NB4 (cell line): ENCODE measurements around the gene MBOAT7.

ENCODE experiments used
- DNase-seq: peaks from one replicate; pipeline ENCODE4 v3.0.0; 2010; ENCODE audit warnings: low read depth
- H3K4me3 ChIP-seq: one replicate; pipeline ENCODE4 v1.5.1; 2011; ENCODE audit warnings: mild to moderate bottlenecking, low read depth, low read length, moderate library complexity
- MAX ChIP-seq: IDR thresholded peaks from 2 replicates; pipeline ENCODE4 v1.6.1; 2011; ENCODE audit warnings: low read depth, low read length
- MYC ChIP-seq: IDR thresholded peaks from 2 replicates; pipeline ENCODE4 v1.6.1; 2011; ENCODE audit warnings: low read depth, low read length
- POLR2A ChIP-seq: IDR thresholded peaks from 2 replicates; pipeline ENCODE4 v1.6.1; 2011; ENCODE audit warnings: mild to moderate bottlenecking; ENCODE audit not compliant: insufficient read length; ENCODE audit errors: extremely low read depth
- TF ChIP-seq, protein P1 (sequence below): IDR thresholded peaks from one replicate; pipeline ENCODE4 v1.5.1; 2012; ENCODE audit warnings: low read depth, low read length

The MBOAT7 gene

DNA sequence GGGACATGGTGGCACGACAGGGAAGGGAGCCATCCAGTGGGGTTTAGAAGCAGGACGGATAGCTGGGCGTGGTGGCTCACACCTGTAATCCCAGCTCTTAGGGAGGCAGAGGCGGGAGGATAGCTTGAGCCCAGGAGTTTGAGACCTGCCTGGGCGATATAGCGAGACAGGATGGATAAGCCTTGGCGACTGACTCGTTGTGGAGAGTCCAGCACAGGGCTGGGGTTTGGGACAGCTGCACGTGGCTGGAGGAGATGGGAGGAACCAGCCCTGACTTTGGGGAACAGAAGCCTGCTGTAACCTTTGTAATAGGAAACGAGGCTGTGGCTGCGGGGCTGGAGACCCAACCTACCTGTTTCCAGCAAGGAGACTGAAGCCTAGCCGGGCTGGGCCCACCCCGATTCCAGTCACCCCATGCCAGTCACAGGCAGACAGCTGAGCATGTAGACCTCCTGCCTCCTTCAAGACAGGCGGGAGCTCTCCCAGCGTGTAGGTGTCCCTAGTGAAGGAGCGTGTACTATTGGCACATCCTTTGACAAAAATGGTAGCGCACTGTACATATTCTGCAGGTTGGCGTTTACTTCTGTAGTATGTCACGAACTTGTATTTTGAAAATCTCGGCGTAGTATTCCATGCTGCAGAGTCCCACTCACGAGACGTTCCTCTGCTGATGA, 37.9 kb downstream of the MBOAT7 start:
- no peak for TF ChIP-seq MAX
- TF ChIP-seq, protein P1, sequence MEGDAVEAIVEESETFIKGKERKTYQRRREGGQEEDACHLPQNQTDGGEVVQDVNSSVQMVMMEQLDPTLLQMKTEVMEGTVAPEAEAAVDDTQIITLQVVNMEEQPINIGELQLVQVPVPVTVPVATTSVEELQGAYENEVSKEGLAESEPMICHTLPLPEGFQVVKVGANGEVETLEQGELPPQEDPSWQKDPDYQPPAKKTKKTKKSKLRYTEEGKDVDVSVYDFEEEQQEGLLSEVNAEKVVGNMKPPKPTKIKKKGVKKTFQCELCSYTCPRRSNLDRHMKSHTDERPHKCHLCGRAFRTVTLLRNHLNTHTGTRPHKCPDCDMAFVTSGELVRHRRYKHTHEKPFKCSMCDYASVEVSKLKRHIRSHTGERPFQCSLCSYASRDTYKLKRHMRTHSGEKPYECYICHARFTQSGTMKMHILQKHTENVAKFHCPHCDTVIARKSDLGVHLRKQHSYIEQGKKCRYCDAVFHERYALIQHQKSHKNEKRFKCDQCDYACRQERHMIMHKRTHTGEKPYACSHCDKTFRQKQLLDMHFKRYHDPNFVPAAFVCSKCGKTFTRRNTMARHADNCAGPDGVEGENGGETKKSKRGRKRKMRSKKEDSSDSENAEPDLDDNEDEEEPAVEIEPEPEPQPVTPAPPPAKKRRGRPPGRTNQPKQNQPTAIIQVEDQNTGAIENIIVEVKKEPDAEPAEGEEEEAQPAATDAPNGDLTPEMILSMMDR: no peak
- TF ChIP-seq MYC: no peak
- no peak for TF ChIP-seq POLR2A
- H3K4me3 ChIP-seq: no peak overlapping the region

GRCh38 chr19:54149021-54149812, 40.2 kb downstream of the MBOAT7 start:
- no peak for DNase-seq
- no peak overlapping the region for H3K4me3 ChIP-seq
- TF ChIP-seq MAX (no peak), MYC (no peak), POLR2A (no peak)
- TF ChIP-seq, protein P1: no peak

More for the DNA sequence above, 37.9 kb downstream of the MBOAT7 start:
- no peak for DNase-seq

DNA sequence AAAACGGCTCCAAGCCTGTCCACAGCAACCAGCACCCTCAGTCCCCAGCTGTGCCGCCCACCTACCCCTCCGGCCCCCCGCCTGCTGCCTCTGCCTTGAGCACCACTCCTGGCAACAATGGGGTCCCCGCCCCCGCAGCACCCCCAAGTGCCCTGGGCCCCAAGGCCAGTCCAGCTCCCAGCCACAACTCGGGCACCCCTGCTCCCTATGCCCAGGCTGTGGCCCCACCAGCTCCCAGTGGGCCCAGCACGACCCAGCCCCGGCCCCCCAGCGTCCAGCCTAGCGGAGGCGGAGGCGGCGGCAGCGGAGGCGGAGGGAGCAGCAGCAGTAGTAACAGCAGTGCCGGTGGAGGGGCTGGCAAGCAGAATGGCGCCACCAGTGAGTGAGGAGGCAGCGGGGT, 41.2 kb downstream of the MBOAT7 start:
- TF ChIP-seq MAX: no peak
- no peak for TF ChIP-seq MYC
- DNase-seq: no peak
- H3K4me3 ChIP-seq: no peak overlapping the region

DNA sequence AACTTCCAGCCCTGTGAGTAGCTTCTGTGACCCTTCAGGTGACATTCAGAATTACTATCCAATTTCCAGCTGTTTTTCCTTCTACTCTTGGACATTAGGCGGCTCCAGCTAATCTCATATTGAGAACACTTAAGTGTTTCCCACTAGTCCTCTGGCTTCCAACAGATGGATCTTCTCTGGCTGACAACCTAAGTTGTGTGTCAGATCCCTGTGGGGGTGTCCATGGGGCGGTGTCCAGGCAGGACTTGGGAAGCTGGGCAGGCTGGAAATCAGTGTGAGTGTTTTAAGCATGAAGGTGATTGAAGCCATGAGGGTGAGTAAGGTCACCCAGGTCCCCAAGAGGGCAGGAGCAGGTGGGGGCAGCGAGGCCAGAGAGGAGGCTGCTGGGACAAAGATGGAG, 41.7 kb downstream of the MBOAT7 start:
- DNase-seq: no peak
- TF ChIP-seq MYC (no peak), POLR2A (no peak), MAX (no peak)
- TF ChIP-seq, protein P1: no peak

GRCh38 chr19:54145541-54146158, 43.7 kb downstream of the MBOAT7 start:
- TF ChIP-seq POLR2A (no peak), MYC (no peak), MAX (no peak)
- TF ChIP-seq, protein P1: no peak
- H3K4me3 ChIP-seq: no peak overlapping the region
- no peak for DNase-seq

More for the DNA sequence above, 41.7 kb downstream of the MBOAT7 start:
- H3K4me3 ChIP-seq: no peak overlapping the region

DNA sequence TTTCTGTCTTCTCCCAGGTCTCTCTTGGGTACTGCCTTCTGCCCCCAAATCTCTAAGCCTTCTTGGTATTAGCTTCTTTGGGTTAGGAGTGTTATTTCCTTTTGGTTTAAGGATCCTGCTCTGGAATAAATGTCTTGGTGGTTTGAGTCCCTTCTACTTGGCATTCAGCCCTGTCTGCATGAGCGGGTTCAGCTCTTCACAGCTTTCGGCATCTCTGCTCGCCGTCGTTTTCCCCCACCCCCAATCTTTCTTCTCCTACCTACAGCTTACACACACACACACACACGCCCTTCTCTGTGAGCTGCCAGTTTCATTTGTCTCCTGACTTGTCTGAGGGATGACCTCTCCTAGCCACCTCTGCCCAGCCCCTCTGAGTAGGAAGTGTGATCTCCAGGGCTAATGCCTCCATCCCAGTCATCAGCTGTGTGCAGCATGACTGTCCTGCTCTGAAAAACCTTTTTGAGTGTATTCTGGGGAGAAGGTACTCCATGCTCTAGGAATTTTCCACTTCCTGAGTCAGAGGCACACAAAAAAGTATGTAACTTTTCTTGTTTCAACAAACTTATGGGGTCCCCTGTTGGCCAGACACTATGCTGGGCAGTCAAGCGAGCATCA, 47.1 kb downstream of the MBOAT7 start:
- no peak overlapping the region for H3K4me3 ChIP-seq
- no peak for DNase-seq
- TF ChIP-seq, protein P1: no peak
- TF ChIP-seq MAX (no peak), MYC (no peak), POLR2A (no peak)
